Stimulated activated CD4-positive, alpha-beta T cell treated with anti-CD3 and anti-CD28 coated beads, Interleukin-1b, Interleukin-23, amount 100 ng/mL, for 4 hours (primary cell): Measurements from ENCODE around the gene OSCP1.

ENCODE experiments used
- DNase-seq, 2 donors: peaks; one replicate each; pipeline ENCODE4 v3.0.0-alpha.2; 2020; ENCODE audit warnings: low read depth in 2 of 2

OSCP1 gene

GRCh38 chr1:36475341-36475740 lies 25.1 kb upstream of the OSCP1 start:
- no peak for DNase-seq

GRCh38 chr1:36472656-36473055 lies 22.4 kb upstream of the OSCP1 start:
- no peak for DNase-seq

GRCh38 chr1:36471830-36472641 lies 21.8 kb upstream of the OSCP1 start:
- no peak for DNase-seq

GRCh38 chr1:36469163-36469562 lies 18.9 kb upstream of the OSCP1 start:
- no peak for DNase-seq

GRCh38 chr1:36467700-36468455 lies 17.6 kb upstream of the OSCP1 start:
- DNase-seq: no peak

GRCh38 chr1:36467027-36467410 lies 16.8 kb upstream of the OSCP1 start:
- no peak for DNase-seq

GRCh38 chr1:36466370-36467026 lies 16.2 kb upstream of the OSCP1 start:
- DNase-seq: no peak

- DNase-seq: no peak
Measured at GRCh38 chr1:36465731-36466369, 15.6 kb upstream of the OSCP1 start.

GRCh38 chr1:36464605-36465393 lies 14.5 kb upstream of the OSCP1 start:
- no peak for DNase-seq

GRCh38 chr1:36463803-36464604 lies 13.8 kb upstream of the OSCP1 start, which contains the start of gene MRPS15:
TSS of gene MRPS15 (minus strand) at chr1:36464384. CDS start at chr1:36464275, 109 bp downstream.
- DNase-seq: peak; percentile 93 to 94

- no peak for DNase-seq
Measured at GRCh38 chr1:36463463-36463802, 13.2 kb upstream of the OSCP1 start.

- peak in 1 of 2 donors; percentile 30 for DNase-seq
Measured at GRCh38 chr1:36458910-36459309, 8.7 kb upstream of the OSCP1 start.

- DNase-seq: no peak
Measured at GRCh38 chr1:36457691-36458090, 7.4 kb upstream of the OSCP1 start.

GRCh38 chr1:36456391-36456928 lies 6.2 kb upstream of the OSCP1 start:
- DNase-seq: no peak

GRCh38 chr1:36455386-36455785 lies 5.1 kb upstream of the OSCP1 start:
- DNase-seq: no peak

- DNase-seq: no peak
Measured at GRCh38 chr1:36453600-36454388, 3.5 kb upstream of the OSCP1 start.

GRCh38 chr1:36453051-36453450 lies 2.8 kb upstream of the OSCP1 start:
- no peak for DNase-seq

- DNase-seq: no peak
Measured at GRCh38 chr1:36450919-36451305, 661 bp upstream of the OSCP1 start.

GRCh38 chr1:36448530-36449056 lies 1.7 kb downstream of the OSCP1 start:
- no peak for DNase-seq
